HG02588 (cell line): Measurements from ENCODE around the gene GAB2.
"Not testable (repeated sequence)": the region's sequence is repeated elsewhere in the genome, so short reads cannot be mapped to it uniquely, and the experiment has no call there.

Experiments used
- ATAC-seq: cut with Tn5 transposase; IDR thresholded peaks from one replicate; pipeline ENCODE4 v1.9.1; 2021; ENCODE audit warnings: mild to moderate bottlenecking, moderate library complexity; ENCODE audit not compliant: unreplicated experiment

Gene GAB2

GRCh38 chr11:78290293-78291176 is 127.1 kb downstream of the GAB2 start:
- no peak for ATAC-seq

GRCh38 chr11:78289552-78290292 is 127.9 kb downstream of the GAB2 start:
- no peak for ATAC-seq

- no peak for ATAC-seq
These were observed 133.4 kb downstream of the GAB2 start for GRCh38 chr11:78284260-78284659.

- no peak for ATAC-seq
These were observed 134.8 kb downstream of the GAB2 start for GRCh38 chr11:78282821-78283220.

- no peak for ATAC-seq
These were observed 136.1 kb downstream of the GAB2 start for GRCh38 chr11:78281511-78281910.

- ATAC-seq, result no peak
These were observed 140.2 kb downstream of the GAB2 start for GRCh38 chr11:78277314-78277994.

- no peak for ATAC-seq
These were observed 141.3 kb downstream of the GAB2 start for GRCh38 chr11:78276311-78276710.

GRCh38 chr11:78274739-78275138 is 142.9 kb downstream of the GAB2 start:
- ATAC-seq, result no peak

GRCh38 chr11:78272625-78273269 is 144.9 kb downstream of the GAB2 start:
- not testable (repeated sequence) for ATAC-seq

GRCh38 chr11:78271801-78272200 is 145.8 kb downstream of the GAB2 start:
- ATAC-seq, result not testable (repeated sequence)

GRCh38 chr11:78270971-78271370 is 146.6 kb downstream of the GAB2 start:
- ATAC-seq, result no peak

GRCh38 chr11:78269806-78270205 is 147.8 kb downstream of the GAB2 start:
- no peak for ATAC-seq

- no peak for ATAC-seq
These were observed 148.8 kb downstream of the GAB2 start for GRCh38 chr11:78268591-78269410.

GRCh38 chr11:78266451-78266850 is 151.2 kb downstream of the GAB2 start:
- ATAC-seq, result no peak

GRCh38 chr11:78265326-78265725 is 152.3 kb downstream of the GAB2 start:
- ATAC-seq, result no peak

GRCh38 chr11:78262691-78263090 is 154.9 kb downstream of the GAB2 start:
- no peak for ATAC-seq

GRCh38 chr11:78262238-78262637 is 155.4 kb downstream of the GAB2 start:
- ATAC-seq, result no peak

GRCh38 chr11:78261828-78262227 is 155.8 kb downstream of the GAB2 start:
- ATAC-seq, result no peak

GRCh38 chr11:78261367-78261766 is 156.3 kb downstream of the GAB2 start:
- ATAC-seq, result no peak
